HepG2 (cell line): ENCODE measurements around the gene SCFD2.

Experiments
- GZF1 ChIP-seq: sonication (generic); formaldehyde crosslinking; IDR thresholded peaks from 2 replicates; pipeline ENCODE4 v1.5.1; 2020; ENCODE audit warnings: mild to moderate bottlenecking, missing genetic modification reagents
- TCF12 ChIP-seq, 2 experiments: fragments of 450-650 bp in 1 of 2; sonication (generic) in 1 of 2; formaldehyde crosslinking in 1 of 2; IDR thresholded peaks; 2 replicates each; pipeline versions ENCODE4 v1.6.1 to v1.8.0; 2017 to 2022; ENCODE audit warnings: antibody characterized with exemption in 1 of 2, mild to moderate bottlenecking in 1 of 2, missing genetic modification reagents in 1 of 2, moderate library complexity in 1 of 2
- ZNF891 ChIP-seq: sonication (generic); formaldehyde crosslinking; IDR thresholded peaks from 2 replicates; pipeline ENCODE4 v1.5.0; 2020; ENCODE audit warnings: mild to moderate bottlenecking, missing genetic modification reagents
- TF ChIP-seq, protein P1 (sequence below), 2 experiments: sonication (generic) in 1 of 2; formaldehyde crosslinking in 1 of 2; IDR thresholded peaks; 2 replicates each; pipeline versions ENCODE4 v1.5.1 to v1.6.1; 2011 to 2020; ENCODE audit warnings: borderline replicate concordance in 1 of 2, low read depth in 1 of 2, low read length in 1 of 2, mild to moderate bottlenecking in 1 of 2, missing genetic modification reagents in 1 of 2, moderate library complexity in 1 of 2
- TF ChIP-seq, protein P2 (sequence below): sonication (generic); formaldehyde crosslinking; IDR thresholded peaks from 2 replicates; pipeline ENCODE4 v1.5.0; 2020; ENCODE audit warnings: mild to moderate bottlenecking, missing genetic modification reagents, moderate library complexity

DNA sequence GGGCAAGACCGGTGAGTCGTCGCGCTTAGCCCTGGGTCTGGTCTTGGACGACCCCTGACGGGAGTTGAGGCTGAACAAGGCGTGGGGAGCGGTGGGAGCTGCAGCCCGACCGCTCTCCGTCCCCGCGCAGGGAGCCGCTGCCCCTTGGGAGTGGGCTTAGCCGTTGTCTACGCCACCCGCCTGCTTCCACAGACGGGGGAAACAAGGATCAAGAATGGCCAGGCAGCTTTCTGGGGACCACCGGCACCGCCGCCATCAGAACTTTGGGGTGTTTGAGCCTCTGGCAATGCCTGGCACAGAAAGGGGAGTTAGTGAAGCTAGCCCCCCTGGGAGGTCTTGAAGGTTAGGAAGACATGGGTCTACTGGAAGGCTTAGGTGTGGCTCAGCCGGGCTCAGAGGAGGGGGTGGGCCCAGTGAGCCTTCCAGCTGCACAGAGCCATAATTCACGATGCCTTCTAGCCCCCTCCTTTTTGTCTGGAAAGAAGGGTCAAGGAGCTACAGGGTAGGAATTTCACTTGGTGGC lies 503.2 kb downstream of the SCFD2 start:
- TF ChIP-seq, protein P1, sequence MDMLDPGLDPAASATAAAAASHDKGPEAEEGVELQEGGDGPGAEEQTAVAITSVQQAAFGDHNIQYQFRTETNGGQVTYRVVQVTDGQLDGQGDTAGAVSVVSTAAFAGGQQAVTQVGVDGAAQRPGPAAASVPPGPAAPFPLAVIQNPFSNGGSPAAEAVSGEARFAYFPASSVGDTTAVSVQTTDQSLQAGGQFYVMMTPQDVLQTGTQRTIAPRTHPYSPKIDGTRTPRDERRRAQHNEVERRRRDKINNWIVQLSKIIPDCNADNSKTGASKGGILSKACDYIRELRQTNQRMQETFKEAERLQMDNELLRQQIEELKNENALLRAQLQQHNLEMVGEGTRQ (IDR thresholded peaks at IDR 0.05; ENCODE audit: low read depth, low read length) = no peak
- TF ChIP-seq, protein P1 (CRISPR knock-in tag; IDR thresholded peaks at IDR 0.05; ENCODE audit: borderline replicate concordance) = no peak
- TF ChIP-seq GZF1 (CRISPR knock-in tag) (no peak), ZNF891 (CRISPR knock-in tag) (no peak), TCF12 (IDR thresholded peaks at IDR 0.05) (no peak), TCF12 (CRISPR knock-in tag; IDR thresholded peaks at IDR 0.05) (no peak)
- TF ChIP-seq, protein P2, sequence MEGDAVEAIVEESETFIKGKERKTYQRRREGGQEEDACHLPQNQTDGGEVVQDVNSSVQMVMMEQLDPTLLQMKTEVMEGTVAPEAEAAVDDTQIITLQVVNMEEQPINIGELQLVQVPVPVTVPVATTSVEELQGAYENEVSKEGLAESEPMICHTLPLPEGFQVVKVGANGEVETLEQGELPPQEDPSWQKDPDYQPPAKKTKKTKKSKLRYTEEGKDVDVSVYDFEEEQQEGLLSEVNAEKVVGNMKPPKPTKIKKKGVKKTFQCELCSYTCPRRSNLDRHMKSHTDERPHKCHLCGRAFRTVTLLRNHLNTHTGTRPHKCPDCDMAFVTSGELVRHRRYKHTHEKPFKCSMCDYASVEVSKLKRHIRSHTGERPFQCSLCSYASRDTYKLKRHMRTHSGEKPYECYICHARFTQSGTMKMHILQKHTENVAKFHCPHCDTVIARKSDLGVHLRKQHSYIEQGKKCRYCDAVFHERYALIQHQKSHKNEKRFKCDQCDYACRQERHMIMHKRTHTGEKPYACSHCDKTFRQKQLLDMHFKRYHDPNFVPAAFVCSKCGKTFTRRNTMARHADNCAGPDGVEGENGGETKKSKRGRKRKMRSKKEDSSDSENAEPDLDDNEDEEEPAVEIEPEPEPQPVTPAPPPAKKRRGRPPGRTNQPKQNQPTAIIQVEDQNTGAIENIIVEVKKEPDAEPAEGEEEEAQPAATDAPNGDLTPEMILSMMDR (CRISPR knock-in tag) = no peak
